HAP-1 (cell line): ENCODE measurements around the gene BTRC.
"Not testable (repeated sequence)": the region's sequence is repeated elsewhere in the genome, so short reads cannot be mapped to it uniquely, and the experiment has no call there.

ENCODE experiments used
- DNase-seq, 2 experiments: peaks; one replicate each; pipeline ENCODE4 v3.0.0-alpha.2; 2016 to 2020; ENCODE audit warnings: low spot score in 2 of 2
- H3K27me3 ChIP-seq: fragments of 250-450 bp; sonication (Bioruptor Pico); 2 replicates; pipeline ENCODE4 v1.5.1; 2020; ENCODE audit warnings: low read depth, mild to moderate bottlenecking, moderate library complexity
- H3K36me3 ChIP-seq: fragments of 250-450 bp; sonication (Bioruptor Pico); replicated peaks from 2 replicates; pipeline ENCODE4 v1.5.1; 2020; ENCODE audit warnings: mild to moderate bottlenecking
- H3K4me1 ChIP-seq: fragments of 250-450 bp; sonication (Bioruptor Pico); 2 replicates; pipeline ENCODE4 v1.5.1; 2020; ENCODE audit warnings: mild to moderate bottlenecking
- H3K4me3 ChIP-seq: fragments of 250-450 bp; sonication (Bioruptor Pico); 2 replicates; pipeline ENCODE4 v1.5.1; 2020; ENCODE audit warnings: mild to moderate bottlenecking, moderate library complexity
- H3K9me3 ChIP-seq: fragments of 250-450 bp; sonication (Bioruptor Pico); 2 replicates; pipeline ENCODE4 v1.5.1; 2020; ENCODE audit warnings: mild to moderate bottlenecking, moderate library complexity
- in situ Hi-C: fragments of 300-500 bp; cut with MboI; formaldehyde crosslinking; loops from 3 replicates; pipeline ENCODE4 v1.14.3; 2020; ENCODE audit warnings: low sequenced_read_pairs, inconsistent platforms, mixed read lengths

The BTRC gene

GRCh38 chr10:101411598-101411997, 57.6 kb downstream of the BTRC start:
- Histone ChIP-seq H3K9me3 (no peaks in the 10 kb centered on the region), H3K4me1 (no peaks in the 10 kb centered on the region), H3K36me3 (no peaks in the 10 kb centered on the region; the same call in 1 of the 2 replicates), H3K27me3 (no peaks in the 10 kb centered on the region), H3K4me3 (no peak overlapping the region)
- in situ Hi-C loops = no loop called here
- DNase-seq = no peak

- no peak overlapping the region for H3K4me3 ChIP-seq
- DNase-seq = no peak
- no peaks in the 10 kb centered on the region; the same call in 1 of the 2 replicates for H3K36me3 ChIP-seq
- no peaks in the 10 kb centered on the region for H3K4me1 ChIP-seq
- in situ Hi-C loops = no loop called here
- no peaks in the 10 kb centered on the region for H3K27me3 ChIP-seq
- H3K9me3 ChIP-seq = no peaks in the 10 kb centered on the region
Observed at GRCh38 chr10:101414034-101414433, 60.1 kb downstream of the BTRC start.

- no peaks in the 10 kb centered on the region for H3K4me1 ChIP-seq
- H3K36me3 ChIP-seq = no peaks in the 10 kb centered on the region; the same call in 1 of the 2 replicates
- no peak for DNase-seq
- no peaks in the 10 kb centered on the region for H3K27me3 ChIP-seq
- no peak overlapping the region for H3K4me3 ChIP-seq
- in situ Hi-C loops = no loop called here
- H3K9me3 ChIP-seq = no peaks in the 10 kb centered on the region
Observed at GRCh38 chr10:101415884-101416283, 61.9 kb downstream of the BTRC start.

- H3K27me3 ChIP-seq, H3K4me1 ChIP-seq, H3K36me3 ChIP-seq, DNase-seq, H3K9me3 ChIP-seq, in situ Hi-C loops, H3K4me3 ChIP-seq: not testable (repeated sequence)
Observed at GRCh38 chr10:101421967-101422366, 68.0 kb downstream of the BTRC start.

GRCh38 chr10:101425535-101425934, 71.6 kb downstream of the BTRC start:
- no peak for DNase-seq
- no peak overlapping the region for H3K4me3 ChIP-seq
- no peaks in the 10 kb centered on the region for H3K27me3 ChIP-seq
- H3K4me1 ChIP-seq = no peaks in the 10 kb centered on the region
- no peaks in the 10 kb centered on the region for H3K9me3 ChIP-seq
- in situ Hi-C loops = no loop called here
- no peaks in the 10 kb centered on the region for H3K36me3 ChIP-seq

GRCh38 chr10:101428036-101428435, 74.1 kb downstream of the BTRC start:
- H3K4me1 ChIP-seq = no peaks in the 10 kb centered on the region
- in situ Hi-C loops = no loop called here
- no peaks in the 10 kb centered on the region for H3K36me3 ChIP-seq
- no peak overlapping the region for H3K4me3 ChIP-seq
- H3K9me3 ChIP-seq = no peaks in the 10 kb centered on the region
- DNase-seq = no peak
- H3K27me3 ChIP-seq = no peaks in the 10 kb centered on the region

GRCh38 chr10:101429423-101429822, 75.5 kb downstream of the BTRC start:
- H3K27me3 ChIP-seq = no peaks in the 10 kb centered on the region
- in situ Hi-C loops = no loop called here
- H3K9me3 ChIP-seq = no peaks in the 10 kb centered on the region
- DNase-seq = no peak
- H3K36me3 ChIP-seq = no peaks in the 10 kb centered on the region
- H3K4me3 ChIP-seq = no peak overlapping the region
- H3K4me1 ChIP-seq = no peaks in the 10 kb centered on the region

- Histone ChIP-seq H3K27me3 (no peaks in the 10 kb centered on the region), H3K36me3 (no peaks in the 10 kb centered on the region), H3K4me3 (no peak overlapping the region), H3K4me1 (no peaks in the 10 kb centered on the region), H3K9me3 (no peaks in the 10 kb centered on the region)
- in situ Hi-C loops = loop anchor here (10.0 kb wide), 1 partner anchor 132 kb away; no protein-coding TSS in a partner anchor
- DNase-seq = no peak
Observed at GRCh38 chr10:101436302-101436701, 82.3 kb downstream of the BTRC start.

GRCh38 chr10:101438881-101439391, 85.0 kb downstream of the BTRC start:
- Histone ChIP-seq H3K9me3 (no peaks in the 10 kb centered on the region), H3K27me3 (no peaks in the 10 kb centered on the region), H3K4me1 (peaks cover 3% of the 10 kb centered on the region; the same call in 1 of the 2 replicates), H3K4me3 (no peak overlapping the region), H3K36me3 (no peaks in the 10 kb centered on the region)
- in situ Hi-C loops = loop anchor here (10.0 kb wide), 1 partner anchor 134 kb away; no protein-coding TSS in a partner anchor
- no peak for DNase-seq

- Histone ChIP-seq H3K4me1 (peaks cover 3% of the 10 kb centered on the region; the same call in 1 of the 2 replicates), H3K9me3 (no peaks in the 10 kb centered on the region), H3K27me3 (no peaks in the 10 kb centered on the region), H3K4me3 (no peak overlapping the region), H3K36me3 (no peaks in the 10 kb centered on the region)
- in situ Hi-C loops = no loop called here
- peak; percentile 65 to 87 for DNase-seq
Observed at GRCh38 chr10:101441541-101442455, 87.8 kb downstream of the BTRC start.

- H3K4me1 ChIP-seq = peaks cover 3% of the 10 kb centered on the region; the same call in 1 of the 2 replicates
- in situ Hi-C loops = no loop called here
Observed at GRCh38 chr10:101442456-101442800, 88.5 kb downstream of the BTRC start.

GRCh38 chr10:101444058-101444898, 90.3 kb downstream of the BTRC start:
- no peak for DNase-seq
- Histone ChIP-seq H3K27me3 (no peaks in the 10 kb centered on the region), H3K4me1 (peaks cover 3% of the 10 kb centered on the region; the same call in 1 of the 2 replicates), H3K9me3 (no peaks in the 10 kb centered on the region), H3K4me3 (no peak overlapping the region), H3K36me3 (no peaks in the 10 kb centered on the region)
- in situ Hi-C loops = no loop called here

More at GRCh38 chr10:101442456-101442800, 88.5 kb downstream of the BTRC start:
- Histone ChIP-seq H3K4me3 (no peak overlapping the region), H3K36me3 (no peaks in the 10 kb centered on the region), H3K27me3 (no peaks in the 10 kb centered on the region), H3K9me3 (no peaks in the 10 kb centered on the region)
- no peak for DNase-seq

- DNase-seq = no peak
- H3K4me1 ChIP-seq = peaks cover 3% of the 10 kb centered on the region; the same call in 1 of the 2 replicates
- in situ Hi-C loops = no loop called here
- no peaks in the 10 kb centered on the region for H3K9me3 ChIP-seq
- no peaks in the 10 kb centered on the region for H3K27me3 ChIP-seq
- no peaks in the 10 kb centered on the region for H3K36me3 ChIP-seq
- no peak overlapping the region for H3K4me3 ChIP-seq
Observed at GRCh38 chr10:101446071-101446470, 92.1 kb downstream of the BTRC start.
